SU-DHL-6 (cell line): ENCODE measurements around the gene SNU13.

Experiments
- CTCF ChIP-seq: fragments of 200-600 bp; sonication (generic); IDR thresholded peaks from one replicate; pipeline ENCODE4 v1.5.1; 2017; ENCODE audit warnings: antibody characterized with exemption, mild to moderate bottlenecking, low read length, moderate library complexity; ENCODE audit not compliant: insufficient read depth, poor library complexity, severe bottlenecking
- EZH2phosphoT487 ChIP-seq: fragments of 200-600 bp; sonication (generic), shearing (Covaris generic); conservative IDR thresholded peaks from 2 replicates; pipeline ENCODE4 v1.6.1; 2018; ENCODE audit warnings: mild to moderate bottlenecking, antibody characterized with exemption, low read length, moderate library complexity, mixed read lengths

GRCh38 chr22:41699264-41700107 is 10.8 kb upstream of the SNU13 start, which contains the start of gene MEI1:
- TF ChIP-seq CTCF, result no peak
- TF ChIP-seq EZH2phosphoT487, result no peak
